Epithelial cell of esophagus (primary cell): ENCODE data around the gene NMU.
"Not testable (repeated sequence)": the region's sequence is repeated elsewhere in the genome, so short reads cannot be mapped to it uniquely, and the experiment has no call there.

Source experiments
- DNase-seq: peaks from one replicate; pipeline ENCODE4 v3.0.0; 2010; ENCODE audit warnings: low read depth
- H3K4me3 ChIP-seq: 2 replicates; pipeline ENCODE4 v1.5.1; 2011; ENCODE audit warnings: mild to moderate bottlenecking, low read length, control low read depth
- TF ChIP-seq, protein P1 (sequence below): IDR thresholded peaks from 2 replicates; pipeline ENCODE4 v1.5.1; 2011; ENCODE audit warnings: low read depth, mild to moderate bottlenecking, low read length, control low read depth, inconsistent platforms; ENCODE audit not compliant: insufficient read depth; ENCODE audit errors: missing control alignments

NMU gene, protein sequence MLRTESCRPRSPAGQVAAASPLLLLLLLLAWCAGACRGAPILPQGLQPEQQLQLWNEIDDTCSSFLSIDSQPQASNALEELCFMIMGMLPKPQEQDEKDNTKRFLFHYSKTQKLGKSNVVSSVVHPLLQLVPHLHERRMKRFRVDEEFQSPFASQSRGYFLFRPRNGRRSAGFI

DNA sequence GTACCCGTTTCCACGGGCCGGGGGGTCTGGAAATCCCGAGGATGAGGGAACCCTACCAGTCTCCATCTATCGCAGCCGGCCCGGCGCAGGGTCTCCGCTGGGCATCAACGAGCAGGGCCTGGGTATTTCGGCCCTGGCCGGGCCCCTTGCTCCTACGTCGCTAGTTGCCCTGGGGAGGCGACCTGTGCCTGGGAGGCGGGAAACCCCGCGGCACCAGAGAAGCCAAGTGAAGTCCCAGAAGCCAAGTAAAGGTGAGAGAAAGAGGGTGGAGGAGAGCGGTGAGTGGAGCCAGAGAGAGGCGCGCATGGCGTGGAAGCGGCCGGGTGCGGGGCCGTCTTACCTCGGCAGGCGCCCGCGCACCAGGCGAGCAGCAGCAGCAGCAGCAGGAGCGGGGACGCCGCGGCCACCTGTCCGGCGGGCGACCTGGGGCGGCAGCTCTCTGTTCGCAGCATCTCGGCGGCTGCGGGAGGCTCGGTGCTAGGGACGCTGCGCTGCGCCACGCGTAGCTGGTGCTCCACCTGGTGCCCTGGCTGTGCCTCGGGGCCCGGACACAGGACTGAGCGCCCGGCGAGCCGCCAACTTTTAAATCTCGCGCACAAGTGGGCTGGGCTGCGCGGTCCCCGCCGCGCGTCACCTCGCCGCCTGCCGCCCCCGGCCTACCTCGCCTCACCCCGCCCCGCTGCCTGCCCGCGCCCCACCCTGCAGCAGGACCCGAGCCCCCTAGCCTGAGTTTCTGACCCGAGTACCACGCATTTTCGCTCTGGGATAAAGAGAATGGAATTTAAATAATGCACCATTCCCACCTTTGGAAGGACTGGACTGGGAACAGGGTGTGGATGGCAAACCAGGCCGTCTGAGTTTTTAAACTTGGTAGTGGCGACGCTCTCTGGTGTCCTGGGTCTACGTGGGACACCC, at the start of gene NMU:
Gene NMU, minus strand, starts transcription at position 558 of the 915 bp plus-strand sequence. Its CDS starts 106 bp downstream, at position 452.
- DNase-seq = peak; percentile 68
- TF ChIP-seq, protein P1, sequence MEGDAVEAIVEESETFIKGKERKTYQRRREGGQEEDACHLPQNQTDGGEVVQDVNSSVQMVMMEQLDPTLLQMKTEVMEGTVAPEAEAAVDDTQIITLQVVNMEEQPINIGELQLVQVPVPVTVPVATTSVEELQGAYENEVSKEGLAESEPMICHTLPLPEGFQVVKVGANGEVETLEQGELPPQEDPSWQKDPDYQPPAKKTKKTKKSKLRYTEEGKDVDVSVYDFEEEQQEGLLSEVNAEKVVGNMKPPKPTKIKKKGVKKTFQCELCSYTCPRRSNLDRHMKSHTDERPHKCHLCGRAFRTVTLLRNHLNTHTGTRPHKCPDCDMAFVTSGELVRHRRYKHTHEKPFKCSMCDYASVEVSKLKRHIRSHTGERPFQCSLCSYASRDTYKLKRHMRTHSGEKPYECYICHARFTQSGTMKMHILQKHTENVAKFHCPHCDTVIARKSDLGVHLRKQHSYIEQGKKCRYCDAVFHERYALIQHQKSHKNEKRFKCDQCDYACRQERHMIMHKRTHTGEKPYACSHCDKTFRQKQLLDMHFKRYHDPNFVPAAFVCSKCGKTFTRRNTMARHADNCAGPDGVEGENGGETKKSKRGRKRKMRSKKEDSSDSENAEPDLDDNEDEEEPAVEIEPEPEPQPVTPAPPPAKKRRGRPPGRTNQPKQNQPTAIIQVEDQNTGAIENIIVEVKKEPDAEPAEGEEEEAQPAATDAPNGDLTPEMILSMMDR = no peak
- H3K4me3 ChIP-seq = peak within 1 kb of the TSS; percentile 59

DNA sequence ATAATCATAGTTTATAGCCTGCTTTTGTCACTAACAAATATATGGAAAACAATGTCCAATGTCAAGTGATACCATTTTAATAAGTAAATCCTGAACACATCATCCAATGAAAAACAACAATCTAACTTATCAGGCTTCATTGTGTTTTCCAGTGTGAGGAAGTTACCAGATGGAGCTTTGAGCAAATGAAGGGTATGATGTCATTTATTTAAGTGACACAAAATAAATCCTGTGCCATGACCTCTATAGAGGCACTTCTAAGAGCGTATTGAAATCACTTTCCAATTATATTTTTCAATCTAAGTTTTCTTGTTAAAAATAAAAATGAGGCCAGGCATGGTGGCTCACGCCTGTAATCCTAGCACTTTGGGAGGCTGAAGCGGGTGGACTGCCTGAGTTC, 48.2 kb upstream of the NMU start:
- DNase-seq = no peak
- TF ChIP-seq, protein P1 = no peak
- H3K4me3 ChIP-seq = no peak overlapping the region

DNA sequence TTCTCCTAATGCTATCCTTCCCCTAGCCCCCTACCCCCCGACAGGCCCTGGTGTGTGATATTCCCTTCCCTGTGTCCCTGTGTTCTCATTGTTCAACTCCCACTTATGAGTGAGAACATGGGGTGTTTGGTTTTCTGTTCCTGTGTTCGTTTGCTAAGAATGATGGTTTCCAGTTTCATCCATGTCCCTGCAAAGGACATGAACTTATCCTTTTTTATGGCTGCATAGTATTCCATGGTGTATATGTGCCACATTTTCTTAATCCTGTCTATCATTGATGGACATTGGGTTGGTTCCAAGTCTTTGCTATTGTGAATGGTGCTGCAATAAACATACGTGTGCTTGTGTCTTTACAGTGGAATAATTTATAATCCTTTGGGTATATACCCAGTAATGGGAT, 46.7 kb upstream of the NMU start:
- not testable (repeated sequence) for H3K4me3 ChIP-seq, DNase-seq

DNA sequence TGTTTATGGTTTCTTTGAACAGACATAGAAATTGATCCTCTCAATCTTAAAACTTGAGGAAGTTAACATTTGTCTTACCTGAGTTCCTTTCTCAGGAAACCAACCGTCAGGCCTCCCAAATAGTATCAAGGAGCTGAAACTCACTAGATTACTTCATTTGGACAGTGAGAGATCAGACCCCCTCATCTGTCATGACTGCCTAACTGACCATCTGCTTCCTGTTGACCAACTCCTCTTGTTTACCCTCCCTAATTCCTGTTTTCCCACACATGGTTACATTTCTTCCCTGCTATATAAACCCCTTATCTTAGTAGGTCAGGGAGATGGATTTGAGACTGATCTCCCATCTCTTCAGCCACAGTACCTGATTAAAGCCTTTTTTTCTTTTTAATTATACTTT, 46.2 kb upstream of the NMU start:
- no peak for DNase-seq

DNA sequence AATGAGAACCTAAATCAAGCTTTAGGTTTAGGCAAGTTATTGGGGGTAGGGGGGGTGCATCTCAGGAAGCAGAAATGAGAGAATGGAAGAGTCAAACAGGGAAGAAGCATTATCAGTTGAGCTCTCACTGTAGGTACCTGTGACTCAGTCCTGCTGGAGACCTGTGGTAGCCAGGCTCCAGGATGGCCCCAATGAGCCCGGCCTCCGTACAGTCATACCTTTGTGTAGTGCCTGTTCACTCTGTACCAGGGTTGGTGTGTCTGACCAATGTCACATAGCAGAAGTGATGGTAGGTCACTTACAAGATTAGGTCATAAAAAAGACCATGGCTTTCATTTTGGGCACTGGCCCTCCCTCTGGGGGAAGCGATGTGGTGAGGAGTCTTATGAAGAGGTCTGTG, 45.3 kb upstream of the NMU start:
- TF ChIP-seq, protein P1 = no peak
- H3K4me3 ChIP-seq = no peak overlapping the region

More for the DNA sequence above, 46.2 kb upstream of the NMU start:
- H3K4me3 ChIP-seq = no peak overlapping the region
- TF ChIP-seq, protein P1 = no peak

DNA sequence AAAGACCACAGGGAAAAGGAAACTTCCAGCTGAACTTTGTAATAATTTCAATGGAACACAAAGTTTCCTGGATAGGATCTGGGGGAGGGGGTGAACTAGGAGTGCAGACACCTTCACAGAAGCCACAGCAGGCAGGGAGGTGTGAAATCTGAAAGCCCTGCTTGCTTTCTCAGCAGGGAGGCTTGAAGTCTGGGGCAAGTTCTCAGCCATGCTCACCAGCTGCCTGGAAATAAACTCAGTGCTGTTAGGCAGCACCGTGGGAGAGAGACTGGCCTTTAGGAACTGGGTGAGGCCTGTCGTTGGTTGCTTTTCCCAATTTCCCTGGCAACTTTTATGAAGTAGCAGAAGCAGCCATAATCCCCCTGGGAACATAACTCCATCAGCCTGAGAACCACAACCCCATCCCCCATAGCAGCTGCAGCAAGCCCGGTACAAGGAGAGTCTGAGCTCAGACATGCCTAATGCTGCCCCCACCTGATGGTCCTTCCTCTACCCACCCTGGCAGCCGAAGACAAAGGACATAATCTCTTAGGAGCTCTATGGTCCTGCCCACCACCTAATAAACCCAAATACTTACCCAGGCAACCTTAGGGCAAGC, 39.2 kb upstream of the NMU start:
- TF ChIP-seq, protein P1 = no peak
- H3K4me3 ChIP-seq = no peak overlapping the region

More for the DNA sequence above, 45.3 kb upstream of the NMU start:
- no peak for DNase-seq

DNA sequence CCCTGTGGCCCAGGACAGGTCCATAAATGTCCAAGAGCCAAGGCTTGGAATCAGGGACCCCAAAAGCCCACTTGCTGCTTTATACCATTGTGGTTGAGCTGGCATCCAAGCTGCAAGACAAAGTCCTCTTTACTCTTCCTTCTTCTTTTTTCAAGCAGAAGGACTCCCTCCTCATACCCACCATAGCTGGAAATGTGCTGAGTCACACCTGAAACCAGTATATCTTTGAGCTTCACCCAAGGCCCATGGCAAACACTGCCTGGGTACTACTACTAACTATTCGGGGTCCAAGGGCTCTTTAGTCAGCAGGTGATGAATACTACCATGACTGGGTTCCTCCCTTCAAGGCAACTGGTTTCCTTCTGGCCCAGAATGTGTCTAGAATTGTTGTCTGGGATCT, 37.3 kb upstream of the NMU start:
- no peak overlapping the region for H3K4me3 ChIP-seq
- TF ChIP-seq, protein P1 = no peak
- peak; percentile 37 for DNase-seq

More for the DNA sequence above, 39.2 kb upstream of the NMU start:
- no peak for DNase-seq
